ENCODE measurements around the gene TNK2.
A peak's percentile ranks its signal among the peaks of the same experiment; 100 is the strongest.

Gene TNK2

GRCh38 chr3:195897081-195897852, 11.1 kb downstream of the TNK2 start:
- peak overlapping the region; percentile 74 for H3K4me3 ChIP-seq (ENCODE audit: low read depth, low read length, poor library complexity, severe bottlenecking)

GRCh38 chr3:195896361-195897080, 11.8 kb downstream of the TNK2 start:
- Histone ChIP-seq H2AFZ (ENCODE audit: low read length) (no peak overlapping the region), H3K9ac (ENCODE audit: low read length) (peak overlapping the region; percentile 73), H3K4me1 (ENCODE audit: insufficient read depth, low read length, severe bottlenecking) (peaks cover 80% of the 10 kb centered on the region), H3K27ac (ENCODE audit: low read depth, low read length, poor library complexity, severe bottlenecking) (peak overlapping the region; percentile 93), H3K9me2 (ENCODE audit: low read depth, low read length) (no peaks in the 10 kb centered on the region), H4K20me1 (ENCODE audit: insufficient read depth, low read length) (no peaks in the 10 kb centered on the region), H3K4me2 (ENCODE audit: low read length) (peak overlapping the region; percentile 89), H3K27me3 (ENCODE audit: insufficient read depth, low read length) (no peaks in the 10 kb centered on the region), H3K79me2 (ENCODE audit: insufficient read depth, low read length) (peaks cover 19% of the 10 kb centered on the region), H3K9me3 (ENCODE audit: low read length) (no peaks in the 10 kb centered on the region), H3K36me3 (ENCODE audit: insufficient read depth, low read length) (peaks cover 8% of the 10 kb centered on the region; the same call in 1 of the 2 replicates), H3F3A (ENCODE audit: insufficient read depth, low read length) (no peaks in the 10 kb centered on the region), H3K4me3 (ENCODE audit: low read depth, low read length, poor library complexity, severe bottlenecking) (peak overlapping the region; percentile 74)
- TF ChIP-seq EZH2 (IDR thresholded peaks at IDR 0.05; ENCODE audit: borderline replicate concordance, low read length) (no peak), CTCF (IDR thresholded peaks at IDR 0.05; ENCODE audit: low read length) (no peak)

More at GRCh38 chr3:195897081-195897852, 11.1 kb downstream of the TNK2 start:
- peak overlapping the region; percentile 89 for H3K4me2 ChIP-seq (ENCODE audit: low read length)
- peaks cover 26% of the 10 kb centered on the region for H3K79me2 ChIP-seq (ENCODE audit: insufficient read depth, low read length)
- H3K9me2 ChIP-seq (ENCODE audit: low read depth, low read length) = no peaks in the 10 kb centered on the region
- no peaks in the 10 kb centered on the region for H3F3A ChIP-seq (ENCODE audit: insufficient read depth, low read length)
- peaks cover 1% of the 10 kb centered on the region; the same call in 1 of the 2 replicates for H3K36me3 ChIP-seq (ENCODE audit: insufficient read depth, low read length)
- TF ChIP-seq CTCF (IDR thresholded peaks at IDR 0.05; ENCODE audit: low read length) (no peak), EZH2 (IDR thresholded peaks at IDR 0.05; ENCODE audit: borderline replicate concordance, low read length) (no peak)
- H3K9ac ChIP-seq (ENCODE audit: low read length) = peak overlapping the region; percentile 73; the same call in 1 of the 2 replicates
- no peak overlapping the region for H2AFZ ChIP-seq (ENCODE audit: low read length)
- H3K27ac ChIP-seq (ENCODE audit: low read depth, low read length, poor library complexity, severe bottlenecking) = peak overlapping the region; percentile 93
- no peaks in the 10 kb centered on the region for H4K20me1 ChIP-seq (ENCODE audit: insufficient read depth, low read length)
- H3K27me3 ChIP-seq (ENCODE audit: insufficient read depth, low read length) = no peaks in the 10 kb centered on the region
- no peaks in the 10 kb centered on the region for H3K9me3 ChIP-seq (ENCODE audit: low read length)
- peaks cover 84% of the 10 kb centered on the region for H3K4me1 ChIP-seq (ENCODE audit: insufficient read depth, low read length, severe bottlenecking)

- no peaks in the 10 kb centered on the region for H3K27me3 ChIP-seq (ENCODE audit: insufficient read depth, low read length)
- peak overlapping the region; percentile 89 for H3K4me2 ChIP-seq (ENCODE audit: low read length)
- H3K9ac ChIP-seq (ENCODE audit: low read length) = peak overlapping the region; percentile 73
- peak overlapping the region; percentile 93 for H3K27ac ChIP-seq (ENCODE audit: low read depth, low read length, poor library complexity, severe bottlenecking)
- H2AFZ ChIP-seq (ENCODE audit: low read length) = no peak overlapping the region
- H4K20me1 ChIP-seq (ENCODE audit: insufficient read depth, low read length) = no peaks in the 10 kb centered on the region
- peaks cover 13% of the 10 kb centered on the region for H3K79me2 ChIP-seq (ENCODE audit: insufficient read depth, low read length)
- H3K9me2 ChIP-seq (ENCODE audit: low read depth, low read length) = no peaks in the 10 kb centered on the region
- H3K36me3 ChIP-seq (ENCODE audit: insufficient read depth, low read length) = peaks cover 8% of the 10 kb centered on the region; the same call in 1 of the 2 replicates
- H3K9me3 ChIP-seq (ENCODE audit: low read length) = no peaks in the 10 kb centered on the region
- H3K4me1 ChIP-seq (ENCODE audit: insufficient read depth, low read length, severe bottlenecking) = peaks cover 74% of the 10 kb centered on the region
- TF ChIP-seq EZH2 (IDR thresholded peaks at IDR 0.05; ENCODE audit: borderline replicate concordance, low read length) = no peak
- no peak for TF ChIP-seq CTCF (IDR thresholded peaks at IDR 0.05; ENCODE audit: low read length)
- H3K4me3 ChIP-seq (ENCODE audit: low read depth, low read length, poor library complexity, severe bottlenecking) = peak overlapping the region; percentile 74
- H3F3A ChIP-seq (ENCODE audit: insufficient read depth, low read length) = no peaks in the 10 kb centered on the region
Observed at GRCh38 chr3:195895861-195896360, 12.4 kb downstream of the TNK2 start.
